Hematopoietic multipotent progenitor cell treated with erythropoietin and hydrocortisone succinate and interleukin-3 and kit ligand, for 4 days (in vitro differentiated cells): Measurements from ENCODE around the gene KRT38.
A peak's percentile ranks its signal among the peaks of the same experiment; 100 is the strongest.
"Not testable (repeated sequence)": the region's sequence is repeated elsewhere in the genome, so short reads cannot be mapped to it uniquely, and the experiment has no call there.

Experiments
- DNase-seq: peaks from one replicate; pipeline ENCODE4 v3.0.0-alpha.2; 2015

The KRT38 gene

GRCh38 chr17:41457676-41458075 is 16.9 kb upstream of the KRT38 start:
- DNase-seq, result no peak

GRCh38 chr17:41456204-41456603 is 15.4 kb upstream of the KRT38 start:
- no peak for DNase-seq

- no peak for DNase-seq
Observed at GRCh38 chr17:41455236-41455635, 14.5 kb upstream of the KRT38 start.

GRCh38 chr17:41453066-41453465 is 12.3 kb upstream of the KRT38 start:
- peak; percentile 6 for DNase-seq

- peak; percentile 74 for DNase-seq
Observed at GRCh38 chr17:41452281-41452680, 11.5 kb upstream of the KRT38 start.

- no peak for DNase-seq
Observed at GRCh38 chr17:41451154-41451728, 10.5 kb upstream of the KRT38 start.

- no peak for DNase-seq
Observed at GRCh38 chr17:41449008-41449407, 8.2 kb upstream of the KRT38 start.

- DNase-seq, result no peak
Observed at GRCh38 chr17:41448506-41448905, 7.7 kb upstream of the KRT38 start.

GRCh38 chr17:41446806-41447205 is 6.0 kb upstream of the KRT38 start:
- no peak for DNase-seq

- DNase-seq, result no peak
Observed at GRCh38 chr17:41444640-41445039, 3.9 kb upstream of the KRT38 start.

GRCh38 chr17:41444186-41444585 is 3.4 kb upstream of the KRT38 start:
- DNase-seq, result no peak

GRCh38 chr17:41442739-41443138 is 2.0 kb upstream of the KRT38 start:
- DNase-seq, result no peak

GRCh38 chr17:41439375-41439774 is 1.4 kb downstream of the KRT38 start:
- DNase-seq, result peak; percentile 3

- no peak for DNase-seq
Observed at GRCh38 chr17:41437769-41438168, 3.0 kb downstream of the KRT38 start.

- no peak for DNase-seq
Observed at GRCh38 chr17:41437254-41437653, 3.5 kb downstream of the KRT38 start.

GRCh38 chr17:41434415-41434814 is 6.4 kb downstream of the KRT38 start:
- DNase-seq, result no peak

GRCh38 chr17:41434005-41434404 is 6.8 kb downstream of the KRT38 start:
- no peak for DNase-seq

- no peak for DNase-seq
Observed at GRCh38 chr17:41433586-41433985, 7.2 kb downstream of the KRT38 start.

- not testable (repeated sequence) for DNase-seq
Observed at GRCh38 chr17:41430376-41430775, 10.4 kb downstream of the KRT38 start.

- DNase-seq, result no peak
Observed at GRCh38 chr17:41429667-41430066, 11.1 kb downstream of the KRT38 start.

GRCh38 chr17:41428591-41429291 is 12.0 kb downstream of the KRT38 start:
- no peak for DNase-seq

- no peak for DNase-seq
Observed at GRCh38 chr17:41424111-41424635, 16.6 kb downstream of the KRT38 start, which contains the start of gene KRT37. Gene KRT37 (minus strand): TSS chr17:41424585. CDS start chr17:41424523, 62 bp downstream.

- DNase-seq, result not testable (repeated sequence)
Observed at GRCh38 chr17:41422586-41422985, 18.2 kb downstream of the KRT38 start.

GRCh38 chr17:41421617-41422016 is 19.2 kb downstream of the KRT38 start:
- DNase-seq, result no peak

- DNase-seq, result no peak
Observed at GRCh38 chr17:41421116-41421515, 19.7 kb downstream of the KRT38 start.
